ENCODE measurements around the gene EIF1. TPM values are rescaled to one million over a fixed set of nuclear protein-coding genes. Genes with fewer than 3 reads are reported as not detected.
A peak's percentile ranks its signal among the peaks of the same experiment; 100 is the strongest.

The EIF1 gene
- total and polyA plus RNA-seq, 8 donors = 697 to 782 (median 723) TPM

- Histone ChIP-seq H3K27ac (no peak overlapping the region), H3K4me1 (peaks cover 14 to 15% of the 10 kb centered on the region in 2 donors), H3K4me3 (no peak overlapping the region), H3K9me3 (no peaks in the 10 kb centered on the region), H3K27me3 (peaks cover 34 to 47% of the 10 kb centered on the region in 2 donors), H3K36me3 (no peaks in the 10 kb centered on the region)
- ATAC-seq = peak; percentile 96
- intact Hi-C loops (cut with DNase I) = loop anchor here (2.0 to 10.0 kb wide), 2 partner anchors 63 to 67 kb away; no protein-coding TSS in a partner anchor
- DNase-seq = peak; percentile 66 to 94 (median 82)
- TF ChIP-seq CTCF (IDR thresholded peaks at IDR 0.05) = peak; percentile 95 to 99
Observed at GRCh38 chr17:41738077-41738800, 49.6 kb downstream of the EIF1 start.

- H3K9me3 ChIP-seq = no peaks in the 10 kb centered on the region
- H3K4me1 ChIP-seq = peaks cover 12 to 14% of the 10 kb centered on the region in 2 donors
- H3K27ac ChIP-seq = no peak overlapping the region
- H3K4me3 ChIP-seq = no peak overlapping the region
- H3K36me3 ChIP-seq = no peaks in the 10 kb centered on the region
- TF ChIP-seq CTCF (IDR thresholded peaks at IDR 0.05) = no peak
- peaks cover 29 to 41% of the 10 kb centered on the region in 2 donors for H3K27me3 ChIP-seq
- intact Hi-C loops (cut with DNase I) = loop anchor here (2.0 to 10.0 kb wide), 2 partner anchors 62 to 66 kb away; no protein-coding TSS in a partner anchor
- no peak for ATAC-seq
- DNase-seq = no peak
Observed at GRCh38 chr17:41738801-41739112, 50.1 kb downstream of the EIF1 start.

- no peaks in the 10 kb centered on the region for H3K9me3 ChIP-seq
- no peak for TF ChIP-seq CTCF (IDR thresholded peaks at IDR 0.05)
- no peak for DNase-seq
- H3K4me3 ChIP-seq = no peak overlapping the region
- H3K4me1 ChIP-seq = peaks cover 2 to 4% of the 10 kb centered on the region in 2 donors
- no peak overlapping the region for H3K27ac ChIP-seq
- peaks cover 18 to 31% of the 10 kb centered on the region in 2 donors for H3K27me3 ChIP-seq
- intact Hi-C loops (cut with DNase I) = loop anchor here (2.0 to 10.0 kb wide), 3 partner anchors 61 to 72 kb away; partner anchors contain the start of genes FKBP10 (in 1 of the 2) and P3H4 (in 1 of the 2)
- H3K36me3 ChIP-seq = no peaks in the 10 kb centered on the region
- ATAC-seq = no peak
Observed at GRCh38 chr17:41739661-41740352, 51.1 kb downstream of the EIF1 start.

GRCh38 chr17:41740506-41740905, 51.8 kb downstream of the EIF1 start:
- Histone ChIP-seq H3K27me3 (peaks cover 11 to 24% of the 10 kb centered on the region in 2 donors), H3K4me3 (no peak overlapping the region), H3K36me3 (no peaks in the 10 kb centered on the region), H3K27ac (no peak overlapping the region), H3K4me1 (no peaks in the 10 kb centered on the region), H3K9me3 (no peaks in the 10 kb centered on the region)
- no peak for ATAC-seq
- intact Hi-C loops (cut with DNase I) = loop anchor here in 1 of 2 donors (5.0 kb wide), 1 partner anchor 72 kb away; the partner anchor contains the start of genes FKBP10 and P3H4
- TF ChIP-seq CTCF (IDR thresholded peaks at IDR 0.05) = no peak
- DNase-seq = no peak

- Histone ChIP-seq H3K36me3 (no peaks in the 10 kb centered on the region), H3K27ac (no peak overlapping the region), H3K9me3 (no peaks in the 10 kb centered on the region), H3K4me1 (no peaks in the 10 kb centered on the region), H3K27me3 (peaks cover under 1 to 12% of the 10 kb centered on the region in 2 donors), H3K4me3 (no peak overlapping the region)
- ATAC-seq (no peak), DNase-seq (no peak)
- no peak for TF ChIP-seq CTCF (IDR thresholded peaks at IDR 0.05)
- intact Hi-C loops (cut with DNase I) = loop anchor here in 1 of 2 donors (5.0 kb wide), 1 partner anchor 71 kb away; the partner anchor contains the start of genes FKBP10 and P3H4
Observed at GRCh38 chr17:41741709-41742108, 53.0 kb downstream of the EIF1 start.
